Measurements from ENCODE around the gene CXCL1. TPM values are rescaled to one million over a fixed set of nuclear protein-coding genes. Genes with fewer than 3 reads are reported as not detected.

The CXCL1 gene
- not detected in 2 replicates for total RNA-seq

GRCh38 chr4:73869130-73870055 is at the start of gene CXCL1:
Gene CXCL1 (plus strand): TSS chr4:73869393. CDS start chr4:73869471, 78 bp downstream.
- intact Hi-C loops (cut with micrococcal nuclease) = no loop called here

DNA sequence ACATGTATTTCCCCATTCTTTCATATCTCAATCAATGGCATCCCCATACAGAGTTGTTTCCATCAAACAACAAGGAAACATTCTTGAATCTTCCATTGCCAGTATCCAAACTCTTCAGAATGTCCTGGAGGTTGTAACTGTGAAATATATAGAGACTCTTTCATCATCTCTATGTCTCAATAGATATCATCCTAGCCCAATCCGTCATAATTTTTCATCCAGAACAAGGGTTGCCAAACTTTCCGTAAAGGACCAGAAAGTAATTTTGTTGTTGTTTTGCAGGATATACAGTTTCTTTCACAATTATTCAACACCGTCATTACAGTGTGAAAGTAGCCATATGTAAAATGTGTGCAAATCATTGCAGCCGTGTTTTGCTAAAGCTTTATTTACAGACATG is 47.9 kb upstream of the CXCL1 start:
- intact Hi-C loops (cut with micrococcal nuclease) = no loop called here

DNA sequence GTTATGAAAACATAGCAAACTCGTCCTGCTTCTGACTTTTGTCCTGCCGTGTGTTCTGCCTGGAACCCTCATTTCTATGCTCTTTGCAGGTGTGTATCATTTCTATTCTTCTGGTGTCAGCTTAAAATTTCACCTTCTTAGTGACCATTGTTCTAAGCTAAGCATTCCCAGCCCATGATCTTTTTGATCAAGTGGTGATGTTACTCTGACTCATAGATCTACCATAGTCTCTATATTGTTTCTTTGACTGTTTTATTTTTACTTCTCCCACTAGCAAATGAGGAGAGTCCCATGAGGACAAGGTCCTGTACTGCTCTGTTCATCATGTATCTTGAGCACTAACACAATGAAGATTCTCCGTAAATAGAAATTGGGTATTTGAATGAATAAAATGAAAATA is 46.8 kb upstream of the CXCL1 start:
- intact Hi-C loops (cut with micrococcal nuclease) = no loop called here

- intact Hi-C loops (cut with micrococcal nuclease) = no loop called here
Observed at GRCh38 chr4:73822812-73823504, 46.2 kb upstream of the CXCL1 start.

GRCh38 chr4:73823760-73824159 is 45.4 kb upstream of the CXCL1 start:
- intact Hi-C loops (cut with micrococcal nuclease) = no loop called here

- intact Hi-C loops (cut with micrococcal nuclease) = no loop called here
Observed at GRCh38 chr4:73828956-73829355, 40.2 kb upstream of the CXCL1 start.

DNA sequence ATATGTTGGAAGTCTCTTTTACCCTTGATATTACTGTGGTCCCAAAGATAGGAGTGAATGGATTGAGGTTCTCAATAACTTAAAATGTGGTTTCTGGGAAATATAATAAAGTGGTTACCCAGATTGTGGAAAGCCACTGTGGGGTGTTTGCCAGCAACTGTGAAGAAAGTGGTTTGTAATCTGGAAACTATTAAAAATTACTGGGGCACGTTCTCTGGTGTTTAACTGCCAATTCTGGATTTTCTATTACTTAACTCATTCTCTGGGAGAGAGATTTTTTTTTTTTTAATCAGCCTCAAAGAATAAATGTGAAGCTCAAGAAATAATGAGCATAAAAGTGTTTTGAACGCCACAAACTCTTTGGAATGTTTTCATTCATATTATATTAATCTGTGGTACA is 37.6 kb upstream of the CXCL1 start:
- intact Hi-C loops (cut with micrococcal nuclease) = no loop called here

DNA sequence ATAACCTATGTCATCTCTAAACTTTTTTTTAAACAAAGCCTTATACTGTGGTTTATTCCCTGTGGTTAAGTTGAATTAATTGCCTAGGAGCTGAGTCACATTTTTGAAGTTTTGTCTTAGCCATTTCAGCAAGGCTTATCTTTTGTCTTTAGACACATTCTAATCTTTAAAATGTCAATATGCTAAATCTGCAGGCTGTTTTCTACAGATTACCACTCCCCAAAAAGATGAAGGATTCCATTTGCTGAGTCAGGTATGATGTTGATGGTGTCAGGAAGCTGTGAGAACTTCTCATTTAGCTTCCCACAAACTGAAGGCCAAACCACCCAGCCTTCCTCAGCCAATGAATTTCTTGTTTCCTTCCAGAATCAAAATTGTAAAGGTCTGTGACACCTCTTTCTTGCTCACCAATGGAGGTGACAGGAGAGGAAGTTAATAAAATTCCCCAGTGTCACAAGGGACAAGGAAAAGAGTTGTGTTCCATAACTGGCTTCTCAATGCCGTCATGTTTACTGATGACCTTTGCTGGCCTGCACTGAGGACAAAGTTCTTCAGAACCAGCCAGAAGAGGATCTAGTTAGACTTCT is 36.4 kb upstream of the CXCL1 start:
- intact Hi-C loops (cut with micrococcal nuclease) = no loop called here

- intact Hi-C loops (cut with micrococcal nuclease) = no loop called here
Observed at GRCh38 chr4:73836373-73837279, 32.6 kb upstream of the CXCL1 start, which contains the start of gene CXCL6. Gene CXCL6 (plus strand): TSS chr4:73836678. CDS start chr4:73836751, 73 bp downstream.

DNA sequence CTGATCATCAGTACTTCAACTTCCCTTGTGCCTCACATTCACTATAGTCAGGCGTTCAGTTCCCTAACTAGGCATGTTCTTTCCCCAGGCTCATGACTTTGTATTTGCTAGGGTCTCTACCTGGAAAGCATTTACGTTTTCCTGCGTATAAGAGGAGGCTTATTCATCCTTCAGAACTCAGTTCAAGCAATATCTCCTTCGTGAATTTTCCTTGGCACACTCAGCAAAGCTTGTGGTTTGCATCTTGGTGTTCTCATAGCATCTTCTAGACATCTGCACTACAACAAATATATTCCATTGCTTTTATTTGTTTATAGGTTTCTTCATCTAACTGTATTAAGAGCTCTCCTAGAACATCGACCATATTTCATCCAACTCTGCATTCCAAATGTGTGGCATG is 30.1 kb upstream of the CXCL1 start:
- intact Hi-C loops (cut with micrococcal nuclease) = no loop called here

- intact Hi-C loops (cut with micrococcal nuclease) = no loop called here
Observed at GRCh38 chr4:73839715-73840114, 29.5 kb upstream of the CXCL1 start.

GRCh38 chr4:73841243-73841925 is 27.8 kb upstream of the CXCL1 start:
- intact Hi-C loops (cut with micrococcal nuclease) = no loop called here

GRCh38 chr4:73842696-73843095 is 26.5 kb upstream of the CXCL1 start:
- intact Hi-C loops (cut with micrococcal nuclease) = no loop called here

DNA sequence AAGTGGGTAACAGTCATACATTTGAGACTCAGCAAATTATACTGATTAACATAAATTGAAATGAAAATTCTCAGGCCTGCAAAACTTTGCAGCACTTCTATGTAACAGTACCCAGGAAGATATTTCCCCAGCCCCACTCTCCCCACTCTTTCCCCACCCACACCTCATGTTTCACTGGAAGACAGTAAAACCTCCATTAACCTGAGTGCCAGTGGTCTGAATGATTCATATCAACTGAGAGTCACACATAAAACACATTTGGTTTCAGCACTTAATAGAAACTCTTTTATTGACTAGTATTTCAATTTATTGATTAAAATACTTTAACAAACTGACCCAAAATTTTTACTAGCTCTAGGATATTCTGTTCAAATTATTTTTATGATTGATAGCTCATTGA is 25.8 kb upstream of the CXCL1 start:
- intact Hi-C loops (cut with micrococcal nuclease) = no loop called here

- intact Hi-C loops (cut with micrococcal nuclease) = no loop called here
Observed at GRCh38 chr4:73844345-73844744, 24.8 kb upstream of the CXCL1 start.

- intact Hi-C loops (cut with micrococcal nuclease) = no loop called here
Observed at GRCh38 chr4:73844806-73845205, 24.4 kb upstream of the CXCL1 start.

DNA sequence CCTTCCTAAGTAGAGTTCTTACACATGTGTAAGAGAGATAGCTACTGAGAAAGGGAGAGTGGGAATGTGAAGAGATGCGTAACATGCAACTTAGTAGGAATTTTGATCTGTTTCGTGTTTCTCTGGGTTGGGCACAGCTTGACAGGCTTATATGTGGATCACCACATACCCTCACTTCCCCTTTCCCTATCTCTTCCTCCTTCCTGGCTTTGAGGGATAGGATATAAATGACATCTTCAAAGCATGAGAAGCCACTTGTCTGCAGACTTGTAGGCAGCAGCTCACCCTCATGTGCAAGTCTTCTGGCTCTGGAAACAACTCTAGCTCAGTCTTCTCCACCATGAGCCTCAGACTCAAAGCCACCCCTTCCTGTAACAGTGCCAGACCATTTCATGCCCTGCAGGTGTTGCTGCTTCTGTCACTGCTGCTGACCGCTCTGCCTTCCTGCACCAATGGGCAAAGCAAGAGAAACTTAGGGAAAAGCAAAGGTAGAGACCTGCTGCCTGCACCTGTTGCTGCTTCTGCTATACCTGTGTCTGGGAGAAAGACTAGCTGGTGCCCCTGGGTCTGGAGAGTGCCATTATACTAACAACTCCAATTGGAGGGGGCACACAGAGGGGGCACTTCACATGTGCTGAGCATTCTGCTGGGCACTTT is 21.5 kb upstream of the CXCL1 start:
- intact Hi-C loops (cut with micrococcal nuclease) = no loop called here

- intact Hi-C loops (cut with micrococcal nuclease) = no loop called here
Observed at GRCh38 chr4:73848183-73848777, 20.9 kb upstream of the CXCL1 start.

DNA sequence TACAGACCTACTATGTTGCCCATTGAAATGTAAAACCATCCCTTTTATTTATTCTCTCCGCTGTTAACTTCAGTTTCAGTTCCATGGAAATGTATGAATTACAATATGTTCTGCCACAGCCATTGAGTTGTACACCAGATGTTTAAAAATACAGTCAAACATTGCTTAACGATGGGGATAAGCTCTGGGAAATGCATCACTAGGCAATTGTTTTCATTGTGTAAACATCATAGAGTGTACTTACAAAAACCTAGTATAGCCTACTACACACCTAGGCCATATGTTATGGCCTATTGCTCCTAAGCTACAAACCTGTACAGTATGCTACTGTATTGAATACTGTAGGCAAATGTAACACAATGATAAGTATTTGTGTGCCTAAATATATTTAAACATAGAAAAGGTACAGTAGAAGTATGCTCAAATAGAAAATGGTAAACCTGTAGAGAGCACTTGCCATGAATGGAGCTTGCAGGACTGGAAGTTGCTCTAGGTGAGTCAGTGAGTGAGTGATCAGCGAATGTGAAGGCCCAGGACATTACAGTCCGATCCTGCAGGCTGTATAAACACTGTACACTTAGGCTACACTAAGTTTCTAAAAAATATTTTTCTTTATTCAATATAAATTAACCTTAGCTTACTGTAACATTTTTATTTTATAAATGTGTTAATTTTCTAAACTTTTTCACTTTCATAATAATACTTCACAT is 18.8 kb upstream of the CXCL1 start:
- intact Hi-C loops (cut with micrococcal nuclease) = no loop called here

Measured in T-helper 1 cell treated with Interleukin-12 subunit alpha and Interleukin-12 subunit beta and Interleukin-4 antibody, amounts not matched to agents 30 ng/mL and 1 ng/mL, for 36 hours (primary cell).